WTC11 (cell line): ENCODE data around the gene HSD3B7. TPM values are rescaled to one million over a fixed set of nuclear protein-coding genes. Genes with fewer than 3 reads are reported as not detected.
"Not testable (repeated sequence)": the region's sequence is repeated elsewhere in the genome, so short reads cannot be mapped to it uniquely, and the experiment has no call there.

Experiments used
- ATAC-seq: fragments of 200-7000 bp; cut with Tn5 transposase; 2 replicates; pipeline ENCODE4 v1.10.0; 2021; ENCODE audit warnings: mild to moderate bottlenecking, moderate library complexity
- CTCF ChIA-PET: fragments of 300-600 bp; sonication (Branson Sonifier 250); formaldehyde crosslinking; loops from one replicate; lab custom pipeline; 2021; ENCODE audit warnings: antibody characterized with exemption; lab: Charles Lee
- POLR2A ChIA-PET: fragments of 350-600 bp; sonication (Branson Sonifier 250); formaldehyde crosslinking; loops from one replicate; lab custom pipeline; 2021; ENCODE audit warnings: antibody characterized with exemption; lab: Charles Lee
- DNase-seq: peaks from one replicate; pipeline ENCODE4 v3.0.0; 2021; ENCODE audit warnings: low spot score
- H3K27ac Mint-ChIP-seq: 2 replicates; pipeline ENCODE4 v1.8.0; 2021; ENCODE audit warnings: mixed read lengths
- H3K27me3 Mint-ChIP-seq: 2 replicates; pipeline ENCODE4 v1.8.0; 2021; ENCODE audit warnings: low read depth, mild to moderate bottlenecking, moderate library complexity, mixed read lengths
- H3K36me3 Mint-ChIP-seq: 2 replicates; pipeline ENCODE4 v1.8.0; 2021; ENCODE audit warnings: mixed read lengths
- H3K4me1 Mint-ChIP-seq: 2 replicates; pipeline ENCODE4 v1.8.0; 2022; ENCODE audit warnings: mixed read lengths
- H3K4me3 Mint-ChIP-seq: 2 replicates; pipeline ENCODE4 v1.8.0; 2021; ENCODE audit warnings: mild to moderate bottlenecking, moderate library complexity, mixed read lengths
- H3K9me3 Mint-ChIP-seq: 2 replicates; pipeline ENCODE4 v1.8.0; 2021; ENCODE audit warnings: mixed read lengths
- CREB1 ChIP-seq: sonication (generic); formaldehyde crosslinking; IDR thresholded peaks from 2 replicates; pipeline ENCODE4 v1.8.0; 2023; ENCODE audit warnings: mild to moderate bottlenecking, missing genetic modification reagents
- ESRRA ChIP-seq: sonication (generic); formaldehyde crosslinking; IDR thresholded peaks from 2 replicates; pipeline ENCODE4 v1.8.1; 2022; ENCODE audit warnings: mild to moderate bottlenecking, missing genetic modification reagents, borderline replicate concordance
- IRF1 ChIP-seq: sonication (generic); formaldehyde crosslinking; IDR thresholded peaks from 2 replicates; pipeline ENCODE4 v1.8.0; 2023; ENCODE audit warnings: missing genetic modification reagents
- IRF2 ChIP-seq: sonication (generic); formaldehyde crosslinking; IDR thresholded peaks from 2 replicates; pipeline ENCODE4 v1.8.0; 2022; ENCODE audit warnings: low read depth, missing genetic modification reagents, borderline replicate concordance
- MYBL2 ChIP-seq: sonication (generic); formaldehyde crosslinking; IDR thresholded peaks from 2 replicates; pipeline ENCODE4 v1.8.1; 2023; ENCODE audit warnings: mild to moderate bottlenecking, moderate library complexity, missing genetic modification reagents
- NFE2L1 ChIP-seq: sonication (generic); formaldehyde crosslinking; IDR thresholded peaks from 2 replicates; pipeline ENCODE4 v1.8.1; 2023; ENCODE audit warnings: missing genetic modification reagents
- OVOL2 ChIP-seq: fragments of 250-450 bp; sonication (Bioruptor Pico); IDR thresholded peaks from 2 replicates; pipeline ENCODE4 v1.9.0; 2021; ENCODE audit warnings: mild to moderate bottlenecking, borderline replicate concordance
- SMAD3 ChIP-seq: sonication (generic); formaldehyde crosslinking; IDR thresholded peaks from 2 replicates; pipeline ENCODE4 v1.8.0; 2022; ENCODE audit warnings: missing genetic modification reagents, mild to moderate bottlenecking, borderline replicate concordance
- SP1 ChIP-seq: sonication (generic); formaldehyde crosslinking; conservative IDR thresholded peaks from 2 replicates; pipeline ENCODE4 v1.8.1; 2022; ENCODE audit warnings: missing genetic modification reagents
- TEAD1 ChIP-seq: sonication (generic); formaldehyde crosslinking; IDR thresholded peaks from 2 replicates; pipeline ENCODE4 v1.8.0; 2022; ENCODE audit warnings: mild to moderate bottlenecking, missing genetic modification reagents
- USF2 ChIP-seq: sonication (generic); formaldehyde crosslinking; IDR thresholded peaks from 2 replicates; pipeline ENCODE4 v1.8.1; 2023; ENCODE audit warnings: mild to moderate bottlenecking, missing genetic modification reagents, moderate library complexity
- ZNF121 ChIP-seq: sonication (generic); formaldehyde crosslinking; IDR thresholded peaks from 2 replicates; pipeline ENCODE4 v1.8.0; 2023; ENCODE audit warnings: missing genetic modification reagents
- ZNF263 ChIP-seq: sonication (generic); formaldehyde crosslinking; IDR thresholded peaks from 2 replicates; pipeline ENCODE4 v1.8.1; 2022; ENCODE audit warnings: low read depth, mild to moderate bottlenecking, moderate library complexity, missing genetic modification reagents
- total RNA-seq: library from RNA; stranded (reverse); gene quantifications from 3 replicates; pipeline ENCODE4 v1.2.3, GENCODE V29; 2021
- TF ChIP-seq, protein P1 (sequence below): sonication (generic); formaldehyde crosslinking; IDR thresholded peaks from 2 replicates; pipeline ENCODE4 v1.8.1; 2022; ENCODE audit warnings: mild to moderate bottlenecking, missing genetic modification reagents, moderate library complexity, borderline replicate concordance
- TF ChIP-seq, protein P2 (sequence below): sonication (generic); formaldehyde crosslinking; IDR thresholded peaks from 2 replicates; pipeline ENCODE4 v1.8.0; 2023; ENCODE audit warnings: mild to moderate bottlenecking, missing genetic modification reagents
- TF ChIP-seq, protein P3 (sequence below): sonication (generic); formaldehyde crosslinking; IDR thresholded peaks from 2 replicates; pipeline ENCODE4 v1.8.0; 2022; ENCODE audit warnings: mild to moderate bottlenecking, missing genetic modification reagents
- TF ChIP-seq, protein P4 (sequence below): sonication (generic); formaldehyde crosslinking; IDR thresholded peaks from 2 replicates; pipeline ENCODE4 v1.8.1; 2023; ENCODE audit warnings: mild to moderate bottlenecking, moderate library complexity, missing genetic modification reagents
- TF ChIP-seq, protein P5 (sequence below): fragments of 250-450 bp; sonication (Bioruptor Pico); IDR thresholded peaks from 2 replicates; pipeline ENCODE4 v2.1.2; 2022; ENCODE audit warnings: mild to moderate bottlenecking, moderate library complexity

The HSD3B7 gene
- total RNA-seq, 1 experiment from 2014 or later: 4.5 TPM

DNA sequence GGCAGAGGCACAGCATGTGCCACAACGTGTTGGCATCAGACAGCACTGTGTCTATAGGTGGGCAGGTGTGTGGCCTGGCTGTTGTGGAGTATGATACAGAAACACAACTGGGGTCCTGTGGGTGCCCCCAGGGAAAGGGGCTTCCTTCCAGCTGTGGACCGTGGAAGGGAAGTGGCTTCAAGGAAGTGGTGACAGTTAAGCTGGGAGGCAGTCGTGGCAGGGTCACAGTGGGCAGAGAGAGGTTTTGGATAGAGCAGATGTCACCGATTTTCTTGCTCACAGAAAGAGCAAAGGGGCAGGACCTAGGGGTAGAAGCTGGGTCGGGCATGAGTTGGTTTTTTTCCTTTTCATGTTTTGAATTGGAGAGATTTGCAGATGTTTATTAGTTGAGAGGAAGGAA lies 47.3 kb upstream of the HSD3B7 start:
- no peak for ATAC-seq
- ChIA-PET CTCF (interaction anchor here (1.9 kb wide), 1 partner anchor 47 kb away, joined by 7 read pairs; the partner anchor contains the start of gene HSD3B7), POLR2A (no interaction called here)
- TF ChIP-seq USF2 (CRISPR knock-in tag) (no peak), SMAD3 (CRISPR knock-in tag) (no peak), ZNF121 (no peak)
- TF ChIP-seq, protein P1, sequence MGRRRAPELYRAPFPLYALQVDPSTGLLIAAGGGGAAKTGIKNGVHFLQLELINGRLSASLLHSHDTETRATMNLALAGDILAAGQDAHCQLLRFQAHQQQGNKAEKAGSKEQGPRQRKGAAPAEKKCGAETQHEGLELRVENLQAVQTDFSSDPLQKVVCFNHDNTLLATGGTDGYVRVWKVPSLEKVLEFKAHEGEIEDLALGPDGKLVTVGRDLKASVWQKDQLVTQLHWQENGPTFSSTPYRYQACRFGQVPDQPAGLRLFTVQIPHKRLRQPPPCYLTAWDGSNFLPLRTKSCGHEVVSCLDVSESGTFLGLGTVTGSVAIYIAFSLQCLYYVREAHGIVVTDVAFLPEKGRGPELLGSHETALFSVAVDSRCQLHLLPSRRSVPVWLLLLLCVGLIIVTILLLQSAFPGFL: no peak
- Mint-ChIP-seq H3K27ac (no peak overlapping the region), H3K4me3 (no peak overlapping the region), H3K9me3 (no peaks in the 10 kb centered on the region), H3K4me1 (peaks cover 5% of the 10 kb centered on the region), H3K36me3 (peaks cover 40% of the 10 kb centered on the region), H3K27me3 (no peaks in the 10 kb centered on the region)
- DNase-seq: no peak

DNA sequence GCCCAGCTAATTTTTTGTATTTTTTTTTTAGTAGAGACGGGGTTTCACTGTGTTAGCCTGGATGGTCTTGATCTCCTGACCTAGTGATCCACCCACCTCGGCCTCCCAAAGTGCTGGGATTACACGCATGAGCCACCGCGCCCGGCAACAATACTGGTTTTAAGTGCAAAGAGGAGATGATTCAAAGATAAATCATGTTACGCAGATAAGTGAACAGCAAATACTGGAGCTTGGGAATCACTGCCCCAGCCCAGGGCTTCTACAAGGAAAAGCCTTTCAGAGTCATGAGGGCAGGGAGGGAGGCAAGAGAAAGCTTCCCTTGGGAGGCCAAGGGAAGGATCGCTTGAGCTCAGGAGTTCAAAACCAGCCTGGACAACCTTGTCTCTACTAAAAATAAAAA lies 45.4 kb upstream of the HSD3B7 start:
- H3K4me3 Mint-ChIP-seq, POLR2A ChIA-PET, H3K27ac Mint-ChIP-seq, DNase-seq, H3K9me3 Mint-ChIP-seq, H3K4me1 Mint-ChIP-seq, H3K27me3 Mint-ChIP-seq, ATAC-seq: not testable (repeated sequence)
- CTCF ChIA-PET: interaction anchor here (0.6 to 4.2 kb wide), 6 partner anchors 13 to 467 kb away, joined by 3 to 79 read pairs (median 6); partner anchors contain the start of genes FBXL19 and HSD3B7
- H3K36me3 Mint-ChIP-seq: peaks cover 53% of the 10 kb centered on the region

DNA sequence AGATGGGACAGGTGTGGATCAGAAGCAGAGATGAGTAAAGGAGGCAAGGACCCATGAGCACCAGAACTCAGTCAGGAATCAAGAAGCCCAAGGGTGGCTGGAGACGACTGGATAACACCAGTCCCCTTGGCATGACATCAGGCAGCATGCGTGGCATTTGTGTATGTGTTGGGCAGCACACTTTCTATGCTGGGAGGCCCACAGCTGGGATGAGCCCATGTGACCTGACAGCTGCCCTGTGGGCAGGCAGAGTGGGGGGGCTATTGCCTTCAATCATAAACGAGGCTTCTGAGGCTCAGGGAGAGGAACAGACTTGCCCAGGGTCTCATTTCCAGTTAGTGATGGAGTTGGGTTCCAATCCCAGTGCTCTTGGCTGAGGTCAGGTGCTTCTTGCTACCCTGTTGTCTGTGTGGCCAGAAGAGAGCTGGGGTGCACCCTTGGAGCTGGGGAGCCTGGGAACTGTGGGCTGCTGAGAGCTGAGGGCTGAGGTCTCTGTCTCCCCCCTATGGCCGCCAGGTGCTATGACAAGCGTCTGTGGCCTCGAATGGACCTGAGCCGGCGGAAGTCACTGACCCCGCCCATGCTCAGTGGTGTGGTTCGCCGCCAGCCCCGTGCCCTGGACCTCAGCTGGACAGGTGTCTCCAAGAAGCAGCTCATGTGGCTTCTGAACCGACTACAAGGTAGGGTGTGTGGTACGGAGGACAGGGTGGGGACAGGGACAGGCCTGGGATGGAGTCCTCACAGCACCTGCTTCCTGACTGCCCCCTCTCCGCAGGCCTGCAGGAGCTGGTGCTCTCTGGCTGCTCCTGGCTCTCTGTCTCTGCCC lies 43.2 kb upstream of the HSD3B7 start:
- H3K27ac Mint-ChIP-seq: no peak overlapping the region
- no peak overlapping the region for H3K4me3 Mint-ChIP-seq
- POLR2A ChIA-PET: interaction anchor here (1.0 to 1.3 kb wide), 4 partner anchors 12 to 67 kb away, joined by 3 to 8 read pairs (median 4); partner anchors contain the start of gene FBXL19
- H3K36me3 Mint-ChIP-seq: peaks cover 50% of the 10 kb centered on the region
- H3K27me3 Mint-ChIP-seq: no peaks in the 10 kb centered on the region
- peak; percentile 97 for ATAC-seq
- H3K4me1 Mint-ChIP-seq: peaks cover 13% of the 10 kb centered on the region
- CTCF ChIA-PET: interaction anchor here (0.6 to 4.2 kb wide), 34 partner anchors 8 to 849 kb away, joined by 3 to 79 read pairs (median 4); partner anchors contain the start of genes CTF1, FBRS, FBXL19 and HSD3B7
- peak; percentile 82 for DNase-seq
- H3K9me3 Mint-ChIP-seq: no peaks in the 10 kb centered on the region
- TF ChIP-seq USF2 (CRISPR knock-in tag) (peak; percentile 56), IRF2 (CRISPR knock-in tag) (no peak), ZNF263 (no peak), IRF1 (CRISPR knock-in tag) (no peak), OVOL2 (CRISPR knock-in tag) (no peak), NFE2L1 (no peak), SP1 (CRISPR knock-in tag) (0 out of 2 replicates have a peak, but pooled peaks have one; percentile 13), CREB1 (CRISPR knock-in tag) (no peak), MYBL2 (CRISPR knock-in tag) (no peak), ESRRA (CRISPR knock-in tag) (no peak), TEAD1 (CRISPR knock-in tag) (no peak)
- TF ChIP-seq, protein P2, sequence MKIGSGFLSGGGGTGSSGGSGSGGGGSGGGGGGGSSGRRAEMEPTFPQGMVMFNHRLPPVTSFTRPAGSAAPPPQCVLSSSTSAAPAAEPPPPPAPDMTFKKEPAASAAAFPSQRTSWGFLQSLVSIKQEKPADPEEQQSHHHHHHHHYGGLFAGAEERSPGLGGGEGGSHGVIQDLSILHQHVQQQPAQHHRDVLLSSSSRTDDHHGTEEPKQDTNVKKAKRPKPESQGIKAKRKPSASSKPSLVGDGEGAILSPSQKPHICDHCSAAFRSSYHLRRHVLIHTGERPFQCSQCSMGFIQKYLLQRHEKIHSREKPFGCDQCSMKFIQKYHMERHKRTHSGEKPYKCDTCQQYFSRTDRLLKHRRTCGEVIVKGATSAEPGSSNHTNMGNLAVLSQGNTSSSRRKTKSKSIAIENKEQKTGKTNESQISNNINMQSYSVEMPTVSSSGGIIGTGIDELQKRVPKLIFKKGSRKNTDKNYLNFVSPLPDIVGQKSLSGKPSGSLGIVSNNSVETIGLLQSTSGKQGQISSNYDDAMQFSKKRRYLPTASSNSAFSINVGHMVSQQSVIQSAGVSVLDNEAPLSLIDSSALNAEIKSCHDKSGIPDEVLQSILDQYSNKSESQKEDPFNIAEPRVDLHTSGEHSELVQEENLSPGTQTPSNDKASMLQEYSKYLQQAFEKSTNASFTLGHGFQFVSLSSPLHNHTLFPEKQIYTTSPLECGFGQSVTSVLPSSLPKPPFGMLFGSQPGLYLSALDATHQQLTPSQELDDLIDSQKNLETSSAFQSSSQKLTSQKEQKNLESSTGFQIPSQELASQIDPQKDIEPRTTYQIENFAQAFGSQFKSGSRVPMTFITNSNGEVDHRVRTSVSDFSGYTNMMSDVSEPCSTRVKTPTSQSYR: no peak
- TF ChIP-seq, protein P3, sequence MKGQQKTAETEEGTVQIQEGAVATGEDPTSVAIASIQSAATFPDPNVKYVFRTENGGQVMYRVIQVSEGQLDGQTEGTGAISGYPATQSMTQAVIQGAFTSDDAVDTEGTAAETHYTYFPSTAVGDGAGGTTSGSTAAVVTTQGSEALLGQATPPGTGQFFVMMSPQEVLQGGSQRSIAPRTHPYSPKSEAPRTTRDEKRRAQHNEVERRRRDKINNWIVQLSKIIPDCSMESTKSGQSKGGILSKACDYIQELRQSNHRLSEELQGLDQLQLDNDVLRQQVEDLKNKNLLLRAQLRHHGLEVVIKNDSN (CRISPR knock-in tag): peak; percentile 50; the same call in 1 of the 2 replicates
- TF ChIP-seq, protein P4, sequence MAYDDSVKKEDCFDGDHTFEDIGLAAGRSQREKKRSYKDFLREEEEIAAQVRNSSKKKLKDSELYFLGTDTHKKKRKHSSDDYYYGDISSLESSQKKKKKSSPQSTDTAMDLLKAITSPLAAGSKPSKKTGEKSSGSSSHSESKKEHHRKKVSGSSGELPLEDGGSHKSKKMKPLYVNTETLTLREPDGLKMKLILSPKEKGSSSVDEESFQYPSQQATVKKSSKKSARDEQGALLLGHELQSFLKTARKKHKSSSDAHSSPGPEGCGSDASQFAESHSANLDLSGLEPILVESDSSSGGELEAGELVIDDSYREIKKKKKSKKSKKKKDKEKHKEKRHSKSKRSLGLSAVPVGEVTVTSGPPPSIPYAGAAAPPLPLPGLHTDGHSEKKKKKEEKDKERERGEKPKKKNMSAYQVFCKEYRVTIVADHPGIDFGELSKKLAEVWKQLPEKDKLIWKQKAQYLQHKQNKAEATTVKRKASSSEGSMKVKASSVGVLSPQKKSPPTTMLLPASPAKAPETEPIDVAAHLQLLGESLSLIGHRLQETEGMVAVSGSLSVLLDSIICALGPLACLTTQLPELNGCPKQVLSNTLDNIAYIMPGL (CRISPR knock-in tag): peak; percentile 48; the same call in 1 of the 2 replicates
- TF ChIP-seq, protein P5, sequence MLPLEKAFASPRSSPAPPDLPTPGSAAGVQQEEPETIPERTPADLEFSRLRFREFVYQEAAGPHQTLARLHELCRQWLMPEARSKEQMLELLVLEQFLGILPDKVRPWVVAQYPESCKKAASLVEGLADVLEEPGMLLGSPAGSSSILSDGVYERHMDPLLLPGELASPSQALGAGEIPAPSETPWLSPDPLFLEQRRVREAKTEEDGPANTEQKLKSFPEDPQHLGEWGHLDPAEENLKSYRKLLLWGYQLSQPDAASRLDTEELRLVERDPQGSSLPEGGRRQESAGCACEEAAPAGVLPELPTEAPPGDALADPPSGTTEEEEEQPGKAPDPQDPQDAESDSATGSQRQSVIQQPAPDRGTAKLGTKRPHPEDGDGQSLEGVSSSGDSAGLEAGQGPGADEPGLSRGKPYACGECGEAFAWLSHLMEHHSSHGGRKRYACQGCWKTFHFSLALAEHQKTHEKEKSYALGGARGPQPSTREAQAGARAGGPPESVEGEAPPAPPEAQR: no peak
